GM19397 (cell line): ENCODE results near the gene FBXO22.
"Not testable (repeated sequence)": the region's sequence is repeated elsewhere in the genome, so short reads cannot be mapped to it uniquely, and the experiment has no call there.

Source experiments
- ATAC-seq: cut with Tn5 transposase; IDR thresholded peaks from one replicate; pipeline ENCODE4 v1.9.1; 2021; ENCODE audit warnings: mild to moderate bottlenecking, moderate library complexity; ENCODE audit not compliant: unreplicated experiment

The FBXO22 gene

DNA sequence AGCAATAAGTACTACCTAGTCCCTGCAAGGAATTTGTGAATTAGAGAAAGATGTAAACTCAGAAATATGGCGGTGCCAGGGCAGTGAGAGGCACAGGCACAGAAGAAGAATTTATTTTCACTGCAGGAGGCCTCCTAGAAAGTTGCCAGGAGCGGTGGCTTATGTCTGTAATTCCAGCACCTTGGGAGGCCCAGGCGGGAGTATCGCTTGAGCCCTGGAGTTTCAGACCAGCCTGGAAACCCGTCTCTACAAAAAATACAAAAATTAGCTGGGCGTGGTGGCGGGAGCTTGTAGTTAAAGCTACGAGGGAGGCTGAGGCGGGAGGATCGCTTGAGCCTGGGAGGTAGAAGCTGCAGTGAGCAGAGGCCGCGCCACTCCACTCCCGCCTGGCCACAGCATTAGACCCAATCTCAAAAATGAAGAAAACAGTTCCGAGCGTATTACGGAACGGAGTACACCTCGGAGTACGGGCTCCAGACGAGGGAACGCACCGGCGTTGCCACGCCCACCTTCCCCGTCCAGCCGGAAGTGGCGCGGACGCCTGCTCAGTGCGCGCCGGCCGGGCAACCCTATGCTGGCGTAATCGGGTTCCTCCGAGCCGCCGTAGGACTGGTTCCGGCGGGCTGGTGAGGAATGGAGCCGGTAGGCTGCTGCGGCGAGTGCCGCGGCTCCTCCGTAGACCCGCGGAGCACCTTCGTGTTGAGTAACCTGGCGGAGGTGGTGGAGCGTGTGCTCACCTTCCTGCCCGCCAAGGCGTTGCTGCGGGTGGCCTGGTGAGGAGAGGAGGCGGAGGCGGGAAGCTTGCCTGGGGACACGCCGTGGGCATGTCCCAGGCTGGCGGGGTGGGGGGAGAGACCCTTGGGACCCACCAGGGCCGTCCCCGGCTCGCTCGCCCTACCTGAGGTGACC is at the start of gene FBXO22:
TSS of gene FBXO22 (plus strand) at position 548 of the 909 bp plus-strand sequence. CDS start at position 634, 86 bp downstream.
- peak; percentile 94 for ATAC-seq

DNA sequence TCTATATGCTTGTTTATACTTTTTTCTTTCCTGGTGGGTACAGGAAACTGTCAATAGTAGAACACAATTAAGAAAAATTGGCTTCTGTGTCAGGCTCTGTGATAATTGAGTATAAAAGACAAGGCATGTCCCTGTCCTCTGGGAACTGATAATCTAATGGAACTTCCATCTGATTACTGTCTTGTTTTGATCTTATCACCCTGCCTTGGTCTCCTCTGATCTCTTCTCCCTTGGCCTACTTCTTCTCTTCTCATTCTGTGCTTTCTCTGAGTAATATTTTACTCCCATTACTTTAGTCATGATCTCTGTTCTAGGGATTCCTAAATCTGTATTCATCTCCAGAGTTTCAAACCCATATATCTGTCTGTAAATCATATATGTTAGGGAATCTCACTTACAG is 45.8 kb upstream of the FBXO22 start:
- ATAC-seq = no peak

DNA sequence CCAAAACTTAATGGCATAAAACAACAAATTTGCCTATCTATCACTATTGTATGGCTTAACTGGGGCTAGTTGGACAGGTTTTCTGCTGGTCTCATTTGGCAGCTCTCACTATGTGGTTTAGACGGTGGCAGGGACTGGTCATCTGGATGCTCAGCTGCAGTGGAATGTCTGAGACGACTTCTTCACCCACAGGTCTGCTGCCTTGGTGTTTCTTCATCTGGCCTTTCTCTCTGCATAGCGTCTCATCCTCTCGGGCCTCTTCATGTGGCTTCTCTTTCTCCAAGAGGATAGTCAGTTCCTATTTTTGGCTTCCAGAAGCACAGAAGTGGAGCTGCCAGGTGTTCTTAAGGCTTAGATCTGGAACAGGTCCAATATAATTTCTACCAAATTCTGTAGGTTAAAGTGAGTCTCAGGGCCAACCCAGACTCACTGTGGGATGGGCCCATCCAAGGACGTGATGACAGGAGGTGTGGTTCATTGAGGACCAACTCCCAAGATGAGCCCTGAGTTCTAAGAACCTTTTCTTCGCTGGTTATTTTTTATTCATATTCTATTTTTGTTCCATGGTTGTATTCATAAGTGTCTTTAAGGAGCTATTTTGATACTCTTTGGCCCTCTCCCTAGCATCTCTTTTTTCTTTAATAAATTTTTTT is 41.8 kb upstream of the FBXO22 start:
- no peak for ATAC-seq

DNA sequence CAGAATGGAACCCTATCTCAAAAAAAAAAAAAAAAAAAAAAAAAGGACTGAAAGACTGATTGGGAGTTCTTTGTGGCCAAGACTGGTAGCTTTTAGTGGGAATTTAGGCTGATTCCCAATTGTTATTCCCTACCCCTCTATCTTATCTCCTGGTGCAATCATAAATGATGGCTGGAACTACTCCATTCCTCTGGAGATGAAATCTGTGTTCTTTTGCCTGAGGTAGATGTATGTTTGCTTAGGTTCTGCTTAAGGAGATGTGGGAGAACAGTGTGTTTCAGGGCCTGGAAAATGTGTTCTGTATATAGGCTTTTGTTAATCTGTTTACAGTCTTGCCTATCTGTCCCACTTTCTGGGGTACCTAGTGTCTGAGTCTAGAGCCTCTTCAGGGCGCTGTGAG is 40.9 kb upstream of the FBXO22 start:
- ATAC-seq = no peak

DNA sequence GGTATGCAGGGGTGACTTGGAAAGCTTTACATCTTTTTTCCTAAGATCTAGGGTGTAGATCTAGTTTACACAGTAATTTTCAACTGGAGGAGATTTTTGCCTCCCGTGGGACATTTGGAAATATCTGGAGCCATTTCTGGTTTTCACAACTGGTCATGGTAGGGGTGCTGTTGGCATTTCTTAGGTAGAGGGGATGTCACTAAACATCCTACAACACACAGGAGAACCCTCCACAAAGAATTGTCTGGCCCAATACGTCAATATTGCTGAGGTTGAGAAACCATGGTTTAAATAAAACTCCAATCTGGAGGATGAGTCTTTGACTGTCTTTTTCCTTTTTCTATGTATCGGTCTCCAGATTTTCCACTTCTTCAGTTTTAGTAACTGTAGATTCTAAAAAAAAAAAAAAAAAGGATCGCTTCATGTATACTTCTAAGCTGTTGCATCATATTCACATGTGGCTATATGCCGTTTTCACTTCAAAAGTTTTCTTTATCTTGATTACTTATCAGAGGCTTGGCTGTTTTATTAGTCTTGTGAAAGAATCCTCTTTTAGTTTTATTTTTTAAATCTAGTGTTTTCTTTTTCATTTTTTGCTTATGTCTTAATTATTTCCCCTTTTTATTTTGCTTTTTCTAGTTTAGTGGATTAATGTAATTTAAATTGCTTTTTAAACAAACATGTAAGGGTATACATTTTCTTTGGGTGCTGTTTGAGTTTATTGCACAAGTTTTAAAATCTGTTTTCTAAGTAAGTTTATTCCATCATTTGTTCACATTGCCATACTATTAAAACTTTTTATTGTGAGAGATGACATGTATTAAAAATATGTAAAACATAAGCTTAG is 39.2 kb upstream of the FBXO22 start:
- no peak for ATAC-seq

DNA sequence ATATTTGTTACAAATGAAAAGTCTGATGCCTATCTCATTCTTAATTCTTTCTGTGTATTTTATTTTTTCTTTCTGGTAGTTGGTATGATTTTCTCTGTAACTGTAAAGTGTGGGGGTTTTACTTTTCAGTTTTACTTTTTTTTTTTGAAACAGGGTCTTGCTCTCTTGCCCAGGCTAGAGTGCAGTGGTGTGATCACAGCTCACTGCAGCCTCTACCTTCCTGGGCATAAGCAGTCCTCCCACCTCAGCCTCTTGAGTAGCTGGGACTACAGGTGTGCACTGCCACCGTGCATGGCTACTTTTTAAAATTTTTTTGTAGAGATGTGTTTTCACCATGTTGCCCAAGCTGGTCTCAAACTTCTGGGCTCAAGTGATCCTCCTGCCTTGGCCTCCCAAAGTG is 37.6 kb upstream of the FBXO22 start:
- ATAC-seq = not testable (repeated sequence)

DNA sequence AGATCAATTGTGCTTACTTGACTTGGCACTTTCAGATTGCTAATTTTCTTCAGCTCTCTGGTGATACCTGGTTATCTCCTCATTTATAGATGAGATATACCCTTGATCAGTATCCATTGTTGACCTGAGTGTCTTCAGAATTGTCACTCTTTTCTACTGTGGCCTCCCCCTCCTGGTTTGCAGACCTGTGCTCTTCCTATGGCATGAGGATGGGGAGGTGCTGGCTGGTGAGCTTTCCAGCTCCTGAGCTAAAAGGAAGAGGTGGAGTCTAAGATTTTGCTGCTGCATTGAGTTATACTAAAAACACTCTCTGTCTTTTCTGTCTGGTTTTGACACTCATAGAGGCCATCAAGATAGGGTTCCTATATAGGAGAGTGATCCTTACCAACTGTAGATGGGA is 36.8 kb upstream of the FBXO22 start:
- no peak for ATAC-seq

DNA sequence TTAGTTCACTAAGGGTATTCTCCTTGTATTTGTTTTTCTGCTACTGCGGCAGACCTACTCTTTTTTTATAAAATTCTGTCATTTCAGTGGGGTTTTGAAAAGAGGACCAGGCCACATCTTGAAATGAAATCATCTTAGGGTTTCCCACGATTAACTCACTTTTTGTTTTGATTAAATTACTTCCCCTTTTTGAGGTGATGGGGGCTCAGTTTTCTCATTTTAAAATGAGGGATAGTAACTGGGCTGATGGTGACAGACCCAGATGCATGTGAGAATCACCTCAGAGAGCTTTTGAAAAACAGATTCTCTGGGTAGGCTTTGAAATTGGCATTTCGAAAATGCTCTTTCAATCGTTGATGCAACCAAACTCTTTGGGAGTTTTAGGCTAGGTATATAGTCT is 36.2 kb upstream of the FBXO22 start:
- no peak for ATAC-seq

DNA sequence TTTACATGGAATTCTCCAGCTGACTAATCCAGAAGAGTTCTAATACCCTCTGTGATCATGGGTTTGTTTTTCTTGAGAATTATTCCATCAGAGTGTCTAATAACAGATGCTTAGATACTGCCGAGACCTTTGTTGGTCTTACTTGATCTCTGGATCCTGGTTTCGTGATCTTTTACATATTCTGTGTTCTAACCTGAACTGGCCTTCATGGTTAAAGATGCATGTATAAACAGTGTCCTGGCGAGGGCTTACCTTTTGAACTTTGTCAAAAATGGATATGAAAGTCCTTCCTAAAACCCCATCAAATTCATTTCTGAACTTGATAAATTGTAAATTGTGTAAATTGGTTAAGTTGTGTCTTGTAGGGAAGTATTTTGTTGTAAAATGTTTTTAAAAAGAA is 35.7 kb upstream of the FBXO22 start:
- no peak for ATAC-seq

DNA sequence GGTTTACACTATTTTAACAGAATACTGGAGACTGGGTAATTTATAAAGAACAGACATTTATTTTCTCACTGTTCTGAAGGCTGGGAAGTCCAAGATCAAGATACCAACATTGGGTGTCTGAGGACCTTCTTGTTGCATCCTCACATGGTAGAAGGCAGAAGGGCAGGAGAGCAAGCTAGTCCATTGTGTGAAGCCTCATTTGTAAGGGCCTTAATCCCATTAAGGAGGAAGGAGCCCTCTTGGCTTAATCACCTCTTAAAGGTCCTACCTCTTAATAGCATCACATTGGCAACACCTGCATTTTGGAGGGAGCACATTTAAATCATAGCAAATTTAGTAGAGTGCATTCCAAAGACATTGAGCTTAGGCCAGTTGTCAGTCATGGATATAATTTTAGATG is 34.2 kb upstream of the FBXO22 start:
- ATAC-seq = no peak

DNA sequence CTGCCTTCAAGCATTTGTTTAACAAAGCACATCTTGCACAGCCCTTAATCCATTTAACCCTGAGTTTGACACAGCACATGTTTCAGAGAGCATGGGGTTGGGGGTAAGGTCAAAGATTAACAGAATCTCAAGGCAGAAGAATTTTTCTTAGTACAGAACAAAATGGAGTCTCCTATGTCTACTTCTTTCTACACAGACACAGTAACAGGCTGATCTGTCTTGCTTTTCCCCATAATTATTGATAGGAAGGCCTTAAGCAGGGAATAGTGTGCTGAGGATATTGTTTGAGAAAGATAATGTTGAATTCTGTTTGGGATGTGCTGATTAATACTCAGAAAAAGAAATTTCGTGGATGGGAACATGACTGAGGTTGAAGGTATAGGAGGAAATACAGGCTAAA is 32.1 kb upstream of the FBXO22 start:
- not testable (repeated sequence) for ATAC-seq

DNA sequence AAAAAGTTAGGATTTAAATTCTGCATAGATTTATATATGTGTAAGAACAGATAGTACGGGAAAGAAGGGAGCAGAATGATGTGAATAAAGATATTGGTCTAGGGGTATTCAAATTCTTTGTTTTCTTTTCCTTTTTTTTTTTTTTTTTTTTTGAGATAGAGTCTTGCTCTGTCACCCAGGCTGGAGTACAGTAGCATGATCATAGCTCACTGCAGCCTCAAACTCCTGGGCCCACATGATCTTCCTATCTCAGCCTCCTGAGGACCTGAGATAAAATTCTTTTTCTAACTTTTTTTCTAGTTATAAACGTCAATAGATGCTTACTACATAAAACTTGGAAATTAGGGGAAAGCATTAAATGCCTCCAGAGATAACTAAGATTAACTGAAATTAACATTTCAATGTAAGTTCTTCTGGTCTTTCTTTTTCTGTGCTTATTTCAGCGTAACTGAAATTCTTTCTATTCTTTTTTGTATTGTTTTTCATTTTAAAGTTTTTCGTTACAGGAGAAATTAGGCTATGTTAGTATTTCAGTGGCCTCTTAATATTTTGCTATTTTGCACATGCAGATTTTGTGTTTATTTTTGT is 31.2 kb upstream of the FBXO22 start:
- no peak for ATAC-seq

DNA sequence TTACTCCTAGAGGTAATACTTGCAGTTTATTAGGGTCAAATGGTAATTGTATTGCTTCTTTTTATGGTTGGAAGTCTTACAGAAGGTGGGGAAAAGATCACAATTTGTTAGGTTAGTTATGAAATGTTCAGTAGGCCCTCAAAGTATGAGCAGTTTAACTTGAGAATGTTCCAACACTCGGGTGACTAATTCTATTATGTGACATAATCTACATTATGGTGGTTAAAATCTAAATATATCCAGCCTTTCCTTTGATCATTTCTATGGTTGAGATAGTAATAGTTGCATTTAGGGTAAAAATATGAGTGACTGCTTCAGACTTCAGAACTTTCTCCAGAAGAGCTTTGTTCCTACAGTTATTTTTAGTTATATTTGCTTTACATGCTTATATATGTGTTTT is 19.6 kb upstream of the FBXO22 start:
- ATAC-seq = no peak

DNA sequence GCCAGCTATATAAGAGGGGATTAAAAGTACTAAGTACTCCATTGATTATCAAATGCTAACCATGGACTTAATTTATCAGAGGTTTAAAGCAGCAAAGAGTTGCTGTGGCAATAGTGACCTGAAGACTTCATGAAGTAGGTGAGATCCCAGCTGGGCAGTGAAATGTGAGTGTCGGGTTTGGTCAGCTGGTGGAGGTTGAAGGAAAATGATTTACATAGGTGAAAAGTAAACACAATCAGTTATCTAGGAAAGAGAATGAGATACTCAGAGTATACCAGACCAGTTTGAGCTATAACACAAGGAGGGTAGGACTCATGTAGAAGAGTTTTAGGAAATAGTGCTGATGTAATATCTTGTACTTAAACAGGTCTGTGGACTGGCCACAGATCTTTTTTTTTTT is 16.5 kb upstream of the FBXO22 start:
- no peak for ATAC-seq

DNA sequence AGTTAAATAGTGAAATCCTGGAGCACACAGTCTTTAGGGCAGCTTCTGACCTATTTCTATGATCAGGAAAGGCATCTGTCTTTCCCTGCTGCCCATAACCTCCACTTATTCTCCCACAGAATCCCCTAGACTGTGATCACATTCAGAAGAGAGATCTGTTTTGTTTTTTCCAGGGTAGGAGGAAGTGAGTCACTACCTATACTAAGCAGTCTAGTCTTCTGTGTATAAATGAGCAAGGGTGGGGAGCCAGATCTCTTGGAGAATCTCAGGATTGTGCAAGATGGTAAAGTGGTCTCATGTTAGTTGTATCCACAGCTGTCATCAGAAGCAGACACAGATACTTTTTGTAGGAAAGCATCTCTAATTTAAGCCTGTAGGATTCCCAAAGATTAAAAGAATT is 11.8 kb upstream of the FBXO22 start:
- ATAC-seq = no peak

DNA sequence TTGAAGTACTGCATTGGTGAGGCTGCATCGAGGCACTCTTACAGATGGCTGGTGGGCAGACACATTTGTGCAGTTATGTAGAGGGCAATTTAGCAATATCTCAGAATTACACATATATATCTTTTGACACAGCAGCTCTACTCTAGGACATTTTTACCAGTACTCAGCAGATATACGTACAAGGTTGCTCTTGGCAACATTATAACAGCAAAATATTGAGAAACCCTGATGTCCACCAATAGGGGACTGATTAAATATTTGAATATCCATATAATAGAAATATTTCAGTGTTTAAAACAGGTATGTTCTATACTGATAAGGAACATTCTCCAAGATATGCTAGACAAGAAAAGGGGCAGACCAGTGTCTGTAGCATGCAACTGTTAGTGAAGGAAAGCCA is 7.9 kb upstream of the FBXO22 start:
- ATAC-seq = no peak

DNA sequence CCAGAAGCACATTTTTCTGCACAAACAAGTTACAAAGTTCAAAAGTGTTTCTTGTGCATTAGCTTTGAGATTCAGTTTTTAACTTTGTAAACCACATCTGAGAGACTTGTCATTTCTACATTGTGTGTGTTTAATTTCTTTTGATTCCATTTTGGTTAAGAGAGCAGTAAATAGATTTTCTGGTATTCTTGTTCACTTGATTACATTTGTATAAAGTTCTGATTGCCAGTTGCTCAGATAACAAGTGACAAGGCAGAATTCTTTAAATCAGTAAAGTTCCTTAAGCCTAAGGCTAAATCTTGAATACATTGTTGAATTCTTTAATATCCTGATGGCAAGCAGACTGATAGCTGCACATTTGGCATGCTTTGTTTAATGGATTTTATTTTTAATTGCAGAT is 3.1 kb upstream of the FBXO22 start:
- ATAC-seq = no peak

DNA sequence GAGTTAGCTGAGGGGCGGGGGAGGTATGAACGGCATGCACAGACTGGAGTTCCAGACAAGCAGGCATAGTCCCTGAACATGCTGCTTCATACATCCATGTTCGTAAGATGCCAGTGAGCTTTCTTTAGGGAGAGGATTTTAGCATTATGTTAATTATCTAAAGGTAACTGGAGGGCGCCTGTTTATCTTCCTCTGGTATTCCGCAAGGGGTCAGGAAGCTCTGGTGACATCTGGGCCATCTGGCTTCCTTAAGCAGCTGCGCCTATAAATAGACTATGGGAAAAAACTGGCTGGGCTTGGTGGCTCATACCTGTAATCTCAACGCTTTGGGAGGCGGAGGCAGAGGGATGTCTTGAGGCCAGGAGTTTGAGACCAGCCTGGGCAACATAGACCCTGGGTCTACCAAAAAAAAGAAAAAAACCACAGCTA is 1.5 kb upstream of the FBXO22 start:
- ATAC-seq = no peak

DNA sequence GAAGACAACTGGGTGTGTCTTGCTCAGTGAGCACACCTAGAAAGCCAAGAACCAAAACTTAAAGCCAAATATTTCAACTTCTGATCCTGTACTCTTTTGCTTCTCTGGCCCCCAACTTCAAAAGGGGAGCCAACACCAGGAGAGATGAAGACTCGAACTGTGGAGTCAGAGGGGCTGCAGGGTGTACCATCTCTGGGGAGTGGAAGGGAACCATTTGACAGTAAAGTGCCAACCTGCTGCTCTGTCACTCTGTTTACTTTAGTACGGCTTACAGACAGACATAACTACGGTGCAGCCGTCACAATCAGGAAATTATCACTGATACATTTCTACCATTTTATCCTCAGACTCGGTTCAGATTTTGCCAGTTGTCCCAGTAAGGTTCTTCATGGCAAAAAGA is 1.6 kb downstream of the FBXO22 start:
- no peak for ATAC-seq

DNA sequence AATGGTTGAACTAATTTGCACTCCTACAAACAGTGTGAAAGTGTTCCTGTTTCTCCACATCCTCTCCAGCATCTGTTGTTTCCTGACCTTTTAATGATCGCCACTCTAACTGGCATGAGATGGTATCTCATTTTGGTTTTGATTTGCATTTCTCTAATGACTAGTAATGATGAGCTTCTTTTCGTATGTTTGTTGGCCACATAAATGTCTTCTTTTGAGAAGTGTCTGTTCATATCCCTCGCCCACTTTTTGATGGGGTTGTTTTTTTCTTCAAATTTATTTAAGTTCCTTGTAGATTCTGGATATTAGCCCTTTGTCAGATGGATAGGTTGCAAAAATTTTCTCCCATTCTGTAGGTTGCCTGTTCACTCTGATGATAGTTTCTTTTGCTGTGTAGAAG is 6.7 kb downstream of the FBXO22 start:
- ATAC-seq = not testable (repeated sequence)

DNA sequence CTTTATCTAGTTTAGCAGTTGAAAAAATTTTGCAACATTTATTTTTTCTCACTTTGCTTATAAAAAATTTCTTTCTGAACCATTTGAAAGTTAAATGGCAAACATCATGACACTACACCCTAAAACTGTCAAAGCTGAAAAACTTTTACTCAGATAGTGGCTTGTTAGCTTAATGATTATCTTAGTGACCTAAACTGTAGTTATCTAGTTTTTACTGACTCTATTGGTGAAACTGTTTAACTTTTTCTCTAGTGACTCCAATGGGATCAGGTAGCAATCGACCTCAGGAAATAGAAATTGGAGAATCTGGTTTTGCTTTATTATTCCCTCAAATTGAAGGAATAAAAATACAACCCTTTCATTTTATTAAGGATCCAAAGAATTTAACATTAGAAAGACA is 13.3 kb downstream of the FBXO22 start:
- no peak for ATAC-seq
